ENCODE measurements around the gene PPP2CA.

DNA sequence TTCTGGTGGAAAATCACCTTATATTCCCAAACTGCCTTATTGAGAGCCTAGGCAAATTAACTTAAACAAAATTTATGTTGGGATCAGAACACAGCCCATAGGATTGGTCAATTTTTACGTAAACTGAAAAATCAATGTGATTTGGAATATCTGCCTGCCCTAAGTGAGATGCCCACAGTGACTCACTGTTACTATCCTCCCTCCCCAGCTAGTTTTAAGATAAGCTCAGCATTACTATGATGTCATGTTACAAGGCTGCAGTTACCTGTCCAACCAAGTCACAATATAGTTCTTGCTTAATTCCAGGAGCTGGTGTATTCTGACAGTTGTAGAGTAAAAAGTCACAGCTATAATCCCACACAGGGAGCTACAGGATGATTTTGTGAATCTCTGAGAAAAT, 72.2 kb downstream of the PPP2CA start:
- TF ChIP-seq, protein P1, sequence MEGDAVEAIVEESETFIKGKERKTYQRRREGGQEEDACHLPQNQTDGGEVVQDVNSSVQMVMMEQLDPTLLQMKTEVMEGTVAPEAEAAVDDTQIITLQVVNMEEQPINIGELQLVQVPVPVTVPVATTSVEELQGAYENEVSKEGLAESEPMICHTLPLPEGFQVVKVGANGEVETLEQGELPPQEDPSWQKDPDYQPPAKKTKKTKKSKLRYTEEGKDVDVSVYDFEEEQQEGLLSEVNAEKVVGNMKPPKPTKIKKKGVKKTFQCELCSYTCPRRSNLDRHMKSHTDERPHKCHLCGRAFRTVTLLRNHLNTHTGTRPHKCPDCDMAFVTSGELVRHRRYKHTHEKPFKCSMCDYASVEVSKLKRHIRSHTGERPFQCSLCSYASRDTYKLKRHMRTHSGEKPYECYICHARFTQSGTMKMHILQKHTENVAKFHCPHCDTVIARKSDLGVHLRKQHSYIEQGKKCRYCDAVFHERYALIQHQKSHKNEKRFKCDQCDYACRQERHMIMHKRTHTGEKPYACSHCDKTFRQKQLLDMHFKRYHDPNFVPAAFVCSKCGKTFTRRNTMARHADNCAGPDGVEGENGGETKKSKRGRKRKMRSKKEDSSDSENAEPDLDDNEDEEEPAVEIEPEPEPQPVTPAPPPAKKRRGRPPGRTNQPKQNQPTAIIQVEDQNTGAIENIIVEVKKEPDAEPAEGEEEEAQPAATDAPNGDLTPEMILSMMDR (IDR thresholded peaks at IDR 0.05), result no peak
- no peak for TF ChIP-seq EP300 (IDR thresholded peaks at IDR 0.05)
- no peak for TF ChIP-seq POLR2AphosphoS5 (IDR thresholded peaks at IDR 0.05)
- no peak for TF ChIP-seq POLR2A (IDR thresholded peaks at IDR 0.05; ENCODE audit: low read depth)
